ENCODE results near the gene TATDN2.
"Not testable (repeated sequence)": the region's sequence is repeated elsewhere in the genome, so short reads cannot be mapped to it uniquely, and the experiment has no call there.

TATDN2 gene

GRCh38 chr3:10289787-10290355 is 41.6 kb downstream of the TATDN2 start:
- H3K4me3 ChIP-seq (ENCODE audit: low read depth, low read length) = no peak overlapping the region

DNA sequence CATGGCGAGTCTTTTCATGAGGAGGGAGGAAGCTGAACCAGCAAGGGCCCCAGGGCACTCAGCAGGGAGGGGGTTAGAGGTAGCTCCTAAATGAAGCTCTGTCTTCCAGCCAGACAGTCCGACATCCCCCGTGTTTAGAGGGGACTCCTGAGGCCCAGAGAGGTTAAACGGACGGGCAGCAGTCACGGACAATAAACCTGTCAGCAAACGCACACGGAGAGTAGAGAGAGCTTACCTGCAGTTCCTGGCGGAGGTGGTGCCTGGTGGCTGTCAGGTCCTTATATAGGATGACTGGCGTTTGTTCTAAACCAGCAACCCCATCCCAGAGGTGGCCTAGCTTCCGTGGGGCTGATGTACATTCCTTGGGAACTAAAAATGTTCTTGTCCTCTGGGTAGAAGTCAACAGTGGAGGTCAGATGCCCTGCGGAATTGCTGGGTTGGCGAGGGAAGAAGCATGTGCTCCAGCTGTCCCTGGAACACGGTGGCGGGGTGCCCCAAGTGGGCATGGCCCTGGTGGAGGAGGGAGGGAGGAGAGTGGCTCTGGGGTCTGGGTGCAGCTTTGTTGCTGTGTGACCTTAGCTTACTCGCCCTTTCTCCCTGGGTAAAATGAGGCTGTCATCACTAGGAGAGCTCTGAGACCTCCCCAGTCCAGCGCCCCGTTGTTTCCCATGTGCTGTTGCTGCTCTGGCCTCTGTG is 42.4 kb downstream of the TATDN2 start:
- no peak overlapping the region for H3K4me3 ChIP-seq (ENCODE audit: low read depth, low read length)

- no peak overlapping the region for H3K4me3 ChIP-seq (ENCODE audit: low read depth, low read length)
These were observed 43.4 kb downstream of the TATDN2 start for GRCh38 chr3:10291641-10292040.

- H3K4me3 ChIP-seq (ENCODE audit: low read depth, low read length) = no peak within 1 kb of the TSS
These were observed 44.5 kb downstream of the TATDN2 start, which contains the start of gene GHRL for GRCh38 chr3:10292505-10293419. Gene GHRL (minus strand): TSS chr3:10292947. CDS start chr3:10290180, 2,767 bp downstream.

DNA sequence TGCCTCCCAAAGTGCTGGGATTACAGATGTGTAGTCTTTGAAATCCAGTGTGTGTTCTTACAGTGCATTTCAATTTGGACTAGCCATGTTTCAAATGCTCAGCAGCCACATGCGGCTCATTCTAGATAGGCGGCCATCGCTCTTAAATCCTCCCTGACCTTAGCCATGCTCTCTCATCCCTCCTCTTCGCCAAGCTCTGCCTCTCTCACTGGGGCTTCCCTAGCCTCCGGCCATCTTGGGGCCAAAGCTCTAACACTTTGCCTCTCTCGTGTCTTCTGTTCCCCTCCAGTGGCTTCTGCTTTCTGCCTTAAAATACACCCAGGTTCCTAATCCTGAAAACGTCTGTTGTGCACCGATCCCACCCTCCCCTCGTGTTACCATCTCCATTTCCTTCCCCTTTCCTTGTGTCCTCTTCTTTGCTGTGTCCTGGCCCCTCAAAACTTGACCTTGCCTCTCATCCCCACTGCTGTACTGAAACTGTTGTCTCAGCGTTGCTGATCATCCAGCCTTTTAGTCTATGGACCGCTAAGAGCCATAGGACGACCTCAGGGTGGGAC is 45.8 kb downstream of the TATDN2 start:
- H3K4me3 ChIP-seq (ENCODE audit: low read depth, low read length) = no peak overlapping the region

DNA sequence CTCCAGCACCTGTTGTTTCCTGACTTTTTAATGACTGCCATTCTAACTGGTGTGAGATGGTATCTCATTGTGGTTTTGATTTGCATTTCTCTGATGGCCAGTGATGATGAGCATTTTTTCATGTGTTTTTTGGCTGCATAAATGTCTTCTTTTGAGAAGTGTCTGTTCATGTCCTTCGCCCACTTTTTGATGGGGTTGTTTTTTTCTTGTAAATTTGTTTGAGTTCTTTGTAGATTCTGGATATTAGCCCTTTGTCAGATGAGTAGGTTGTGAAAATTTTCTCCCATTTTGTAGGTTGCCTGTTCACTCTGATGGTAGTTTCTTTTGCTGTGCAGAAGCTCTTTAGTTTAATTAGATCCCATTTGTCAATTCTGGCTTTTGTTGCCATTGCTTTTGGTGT is 49.8 kb downstream of the TATDN2 start:
- H3K4me3 ChIP-seq (ENCODE audit: low read depth, low read length) = not testable (repeated sequence)

DNA sequence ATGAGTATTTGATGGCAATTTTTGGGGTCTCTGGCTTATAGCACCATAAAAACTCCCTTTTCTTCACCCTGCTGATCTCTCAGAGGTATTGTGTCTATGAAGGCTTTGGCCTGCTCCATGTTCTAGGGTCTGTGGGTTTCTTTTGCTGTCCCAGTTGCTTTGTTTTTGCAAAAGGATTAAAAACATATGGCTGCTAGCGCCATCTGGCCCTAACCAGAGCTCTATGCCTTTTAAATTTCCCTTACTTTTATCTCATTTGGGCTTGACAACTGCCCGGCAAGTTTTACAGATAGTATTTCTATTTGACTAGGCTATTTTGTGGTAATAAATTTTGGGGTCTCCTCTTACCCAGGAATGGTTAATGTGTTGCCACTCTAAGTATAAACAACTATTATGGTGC is 50.9 kb downstream of the TATDN2 start:
- no peak overlapping the region for H3K4me3 ChIP-seq (ENCODE audit: low read depth, low read length)

DNA sequence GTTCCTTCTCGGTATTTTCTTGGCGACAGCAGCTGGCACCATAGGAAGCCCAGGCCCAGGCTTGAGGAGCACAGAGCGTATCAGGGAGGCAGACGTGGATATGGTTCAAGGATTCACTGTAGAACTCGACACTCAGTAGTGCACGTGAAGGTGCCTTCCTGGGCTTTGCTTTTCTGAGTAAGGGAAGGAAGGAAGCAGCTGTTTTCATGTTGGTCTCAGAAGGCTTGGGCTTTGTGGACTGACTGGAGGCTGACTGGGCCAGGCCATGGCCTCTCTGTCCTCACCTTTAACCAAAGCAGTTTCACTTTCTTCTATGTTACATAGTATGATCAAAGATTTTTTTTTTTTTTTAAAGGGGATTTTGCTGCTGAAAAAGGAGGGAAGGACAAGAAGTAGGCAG is 51.4 kb downstream of the TATDN2 start:
- no peak overlapping the region for H3K4me3 ChIP-seq (ENCODE audit: low read depth, low read length)

DNA sequence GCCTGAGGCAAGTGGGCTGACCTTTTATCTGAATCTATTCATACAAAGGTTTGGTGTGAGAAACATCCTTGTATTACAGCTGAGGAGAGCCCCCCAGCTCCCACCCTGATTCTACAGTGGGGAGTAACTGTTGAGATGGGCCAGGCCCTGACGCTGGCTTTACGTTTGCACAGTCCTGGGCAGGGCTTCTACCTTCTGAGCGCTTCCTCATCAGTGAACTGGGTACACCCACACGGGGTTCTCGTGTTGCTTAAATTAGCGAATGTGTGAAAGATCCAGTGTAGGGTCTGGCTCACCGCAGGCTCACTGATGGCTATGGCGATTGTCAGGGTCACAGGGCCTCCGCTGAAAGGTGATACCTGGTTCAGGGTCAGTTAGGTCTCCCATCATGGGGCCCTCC is 51.8 kb downstream of the TATDN2 start:
- H3K4me3 ChIP-seq (ENCODE audit: low read depth, low read length) = no peak overlapping the region

- no peak overlapping the region for H3K4me3 ChIP-seq (ENCODE audit: low read depth, low read length)
These were observed 54.8 kb downstream of the TATDN2 start for GRCh38 chr3:10303105-10303504.

- no peak overlapping the region for H3K4me3 ChIP-seq (ENCODE audit: low read depth, low read length)
These were observed 55.5 kb downstream of the TATDN2 start for GRCh38 chr3:10303785-10304184.

DNA sequence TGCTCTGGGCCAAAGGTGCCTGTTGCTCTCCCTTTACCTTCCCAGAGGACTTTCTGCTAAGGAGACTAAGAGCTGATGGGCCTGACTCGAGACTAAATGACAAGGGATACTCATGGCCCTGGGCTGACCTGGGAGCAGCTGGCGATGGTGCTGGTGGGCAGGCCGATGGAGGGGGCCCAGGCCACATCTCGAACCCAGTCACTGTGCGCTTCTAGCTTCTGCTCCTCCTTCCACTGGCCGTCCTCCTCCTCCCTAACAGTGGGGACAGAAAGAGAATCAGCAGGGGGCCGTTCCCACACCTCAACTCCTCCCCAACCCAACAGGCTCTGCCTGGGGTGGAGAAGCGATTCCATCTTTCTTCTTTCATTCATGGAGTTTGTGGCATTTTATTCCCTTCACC is 56.6 kb downstream of the TATDN2 start:
- no peak overlapping the region for H3K4me3 ChIP-seq (ENCODE audit: low read depth, low read length)

DNA sequence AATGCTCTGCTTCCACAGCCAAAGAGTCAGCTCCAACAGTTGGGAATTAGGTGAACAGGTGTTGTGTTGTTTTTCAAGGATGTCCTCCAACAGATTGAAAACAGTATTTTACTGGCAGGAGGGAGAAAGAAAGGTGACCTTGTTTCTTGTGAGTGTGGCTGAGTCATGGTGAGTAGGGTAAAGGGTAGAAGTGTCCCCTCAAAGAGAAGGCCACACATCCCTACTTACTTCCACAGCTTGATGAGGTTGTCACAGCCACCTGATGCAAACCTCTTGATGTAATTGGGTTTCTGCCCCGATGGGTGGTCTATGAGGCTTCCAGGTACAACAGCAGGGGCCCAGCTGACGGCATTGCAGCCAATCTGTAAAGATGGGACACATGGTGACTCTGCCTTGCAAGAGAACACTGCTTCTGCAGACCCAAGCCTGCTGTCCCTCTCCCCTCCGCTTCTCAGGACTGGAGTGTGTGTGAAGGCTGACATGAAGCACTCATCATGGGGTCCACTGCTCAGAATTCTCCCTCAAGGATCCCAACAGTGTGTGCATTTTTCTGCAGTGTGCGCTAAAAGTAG is 57.2 kb downstream of the TATDN2 start:
- H3K4me3 ChIP-seq (ENCODE audit: low read depth, low read length) = no peak overlapping the region

GRCh38 chr3:10306156-10306555 is 57.9 kb downstream of the TATDN2 start:
- H3K4me3 ChIP-seq (ENCODE audit: low read depth, low read length) = no peak overlapping the region

- H3K4me3 ChIP-seq (ENCODE audit: low read depth, low read length) = no peak overlapping the region
These were observed 60.4 kb downstream of the TATDN2 start for GRCh38 chr3:10308678-10309077.

- no peak overlapping the region for H3K4me3 ChIP-seq (ENCODE audit: low read depth, low read length)
These were observed 61.5 kb downstream of the TATDN2 start for GRCh38 chr3:10309736-10310135.

DNA sequence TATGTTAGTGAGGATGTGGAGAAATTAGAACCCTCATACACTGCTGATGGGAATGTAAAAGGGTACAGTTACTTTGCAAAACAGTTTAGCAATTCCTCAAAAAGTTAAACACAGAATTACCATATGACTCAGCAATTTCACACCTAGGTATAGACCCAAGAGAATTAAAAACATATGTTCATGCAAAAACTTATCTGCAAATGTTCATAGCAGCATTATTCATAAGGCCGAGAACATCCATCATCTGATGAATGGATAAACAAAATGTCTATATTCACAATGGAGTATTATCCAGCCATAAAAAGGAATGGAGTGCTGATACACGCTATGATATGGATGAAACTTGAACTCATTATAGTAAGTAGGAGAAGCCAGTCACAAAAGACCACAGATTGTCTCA is 62.3 kb downstream of the TATDN2 start:
- H3K4me3 ChIP-seq (ENCODE audit: low read depth, low read length) = no peak overlapping the region

DNA sequence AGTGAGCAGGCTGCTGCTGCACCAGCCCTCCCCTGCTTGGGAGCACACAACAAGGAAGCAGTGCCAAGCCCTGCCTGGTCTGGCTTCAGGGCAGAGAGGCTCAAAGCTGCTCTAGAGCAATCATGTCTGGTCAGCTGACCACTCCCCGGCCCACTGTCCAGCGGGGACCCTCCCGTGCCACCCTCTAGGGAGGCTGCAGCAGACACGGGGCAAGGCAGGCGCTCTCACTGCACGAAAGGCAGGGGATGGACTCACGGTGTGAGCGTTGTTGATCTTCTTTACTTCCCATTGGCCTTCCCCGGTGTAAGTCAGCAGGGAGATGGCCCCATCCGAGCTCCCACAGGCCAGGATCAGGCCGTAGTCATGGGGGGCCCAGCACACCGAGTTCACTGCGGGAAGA is 63.5 kb downstream of the TATDN2 start:
- no peak overlapping the region for H3K4me3 ChIP-seq (ENCODE audit: low read depth, low read length)

- no peak overlapping the region for H3K4me3 ChIP-seq (ENCODE audit: low read depth, low read length)
These were observed 64.1 kb downstream of the TATDN2 start for GRCh38 chr3:10312391-10312790.

DNA sequence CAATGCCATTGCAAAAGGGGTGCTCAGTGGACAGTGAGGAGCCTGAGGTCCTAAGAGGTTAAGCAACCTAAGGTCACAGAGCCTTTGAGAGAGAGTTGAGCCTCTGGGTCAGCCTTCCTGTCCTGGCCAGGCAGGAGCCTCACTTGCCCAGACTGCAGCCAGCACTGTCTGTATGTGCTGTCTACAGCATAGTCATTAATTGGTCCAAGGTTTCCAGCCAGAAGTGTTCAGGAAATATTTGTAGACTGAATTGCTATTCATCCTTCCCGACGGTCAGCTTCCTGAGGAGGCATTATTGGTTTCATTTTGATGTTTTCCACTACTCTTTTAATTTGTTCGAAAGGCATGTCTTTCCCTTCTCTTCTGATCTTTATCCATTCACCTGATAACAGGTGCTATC is 64.6 kb downstream of the TATDN2 start:
- no peak overlapping the region for H3K4me3 ChIP-seq (ENCODE audit: low read depth, low read length)

DNA sequence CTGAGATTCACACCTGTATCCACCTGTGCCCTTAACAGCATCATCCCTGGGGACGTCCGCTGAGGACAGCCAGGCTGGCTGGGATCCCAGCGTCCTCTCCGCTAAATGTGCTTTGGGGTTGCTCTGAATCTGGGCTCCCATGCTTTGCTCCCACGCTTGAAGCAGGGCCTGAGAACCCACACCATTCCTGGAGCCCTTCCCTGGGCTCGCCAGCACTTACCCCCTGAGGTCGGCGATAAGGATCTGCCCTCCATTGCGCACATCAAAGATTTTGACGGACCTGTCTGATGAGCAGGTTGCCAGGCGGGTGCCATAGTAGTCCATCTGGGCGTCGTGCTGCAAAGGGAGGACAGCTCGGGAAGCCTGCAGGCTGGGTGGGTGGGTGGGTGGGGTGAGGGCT is 66.8 kb downstream of the TATDN2 start:
- no peak overlapping the region for H3K4me3 ChIP-seq (ENCODE audit: low read depth, low read length)
